Measurements from ENCODE around the gene CYB5R2. TPM values are rescaled to one million over a fixed set of nuclear protein-coding genes. Genes with fewer than 3 reads are reported as not detected.

CYB5R2 gene
- polyA plus RNA-seq, 1 of the 3 experiments (the other 2 are of a cell fraction), result 0.20 TPM

DNA sequence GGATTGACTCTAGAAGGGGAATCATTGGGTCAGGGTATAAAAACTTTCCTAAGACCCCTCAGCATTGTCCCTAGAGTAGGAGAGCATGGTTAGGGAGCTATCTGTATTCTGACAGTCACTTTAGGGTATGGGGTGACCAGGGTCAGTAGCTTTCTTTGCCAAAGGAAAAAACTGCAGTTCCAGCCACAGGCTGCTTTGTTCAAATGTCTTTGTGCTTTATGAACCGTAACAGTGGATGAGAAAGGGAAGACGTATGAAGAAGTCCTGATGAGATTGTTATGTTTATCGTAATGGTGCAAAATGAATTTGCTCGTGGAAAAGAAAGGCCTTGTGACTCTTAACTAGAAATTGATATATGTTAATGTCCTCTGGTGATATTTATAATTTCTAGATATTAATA, 30.0 kb downstream of the CYB5R2 start:
- no peaks in the 10 kb centered on the region for H3K36me3 ChIP-seq (replicated peaks in 1 of 2; ENCODE audit: control insufficient read depth in 1 of 2, insufficient read depth in 2 of 2, low read length in 1 of 2)
- no peaks in the 10 kb centered on the region for H3K9me2 ChIP-seq
- H3K4me2 ChIP-seq, result no peak overlapping the region
- H3K9me3 ChIP-seq, result no peaks in the 10 kb centered on the region
- TF ChIP-seq EP300 (IDR thresholded peaks at IDR 0.05; ENCODE audit: borderline replicate concordance in 1 of 2, low read depth in 1 of 2, low read length in 1 of 2), result no peak
- TF ChIP-seq, protein P1, sequence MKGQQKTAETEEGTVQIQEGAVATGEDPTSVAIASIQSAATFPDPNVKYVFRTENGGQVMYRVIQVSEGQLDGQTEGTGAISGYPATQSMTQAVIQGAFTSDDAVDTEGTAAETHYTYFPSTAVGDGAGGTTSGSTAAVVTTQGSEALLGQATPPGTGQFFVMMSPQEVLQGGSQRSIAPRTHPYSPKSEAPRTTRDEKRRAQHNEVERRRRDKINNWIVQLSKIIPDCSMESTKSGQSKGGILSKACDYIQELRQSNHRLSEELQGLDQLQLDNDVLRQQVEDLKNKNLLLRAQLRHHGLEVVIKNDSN (IDR thresholded peaks at IDR 0.05; ENCODE audit: borderline replicate concordance, low read depth), result no peak
- H4K20me1 ChIP-seq (ENCODE audit: insufficient read depth), result no peaks in the 10 kb centered on the region
- no peak overlapping the region for H3K27ac ChIP-seq (ENCODE audit: low read depth in 2 of 2, low read length in 1 of 2)
- no peaks in the 10 kb centered on the region for H3K27me3 ChIP-seq (ENCODE audit: insufficient read depth)
- H3K4me3 ChIP-seq (ENCODE audit: low read depth in 2 of 2, low read length in 1 of 2), result no peak overlapping the region
- ChIA-PET POLR2A (no interaction called here), CTCF (interaction anchor here (0.6 to 15.9 kb wide), 5 partner anchors 9 to 129 kb away, joined by 3 to 359 read pairs (median 3); partner anchors contain the start of gene PPFIBP2)
- no peaks in the 10 kb centered on the region for H3F3A ChIP-seq (replicated peaks; ENCODE audit: insufficient read depth)
- peaks cover 0 to 1% of the 10 kb centered on the region in 2 experiments; a peak in 1 of 4 replicates for H3K4me1 ChIP-seq (ENCODE audit: control insufficient read depth in 1 of 2, insufficient read depth in 2 of 2, low read depth in 1 of 2, low read length in 1 of 2)
- H2AFZ ChIP-seq (ENCODE audit: low read depth), result no peak overlapping the region
- H3K79me2 ChIP-seq (ENCODE audit: insufficient read depth), result no peaks in the 10 kb centered on the region
- no peak overlapping the region for H3K9ac ChIP-seq
- DNase-seq, result no peak
- 67% methylated on average over 4 of the region's 4 CpGs for WGBS (ENCODE audit: low lambda C conversion rate)

DNA sequence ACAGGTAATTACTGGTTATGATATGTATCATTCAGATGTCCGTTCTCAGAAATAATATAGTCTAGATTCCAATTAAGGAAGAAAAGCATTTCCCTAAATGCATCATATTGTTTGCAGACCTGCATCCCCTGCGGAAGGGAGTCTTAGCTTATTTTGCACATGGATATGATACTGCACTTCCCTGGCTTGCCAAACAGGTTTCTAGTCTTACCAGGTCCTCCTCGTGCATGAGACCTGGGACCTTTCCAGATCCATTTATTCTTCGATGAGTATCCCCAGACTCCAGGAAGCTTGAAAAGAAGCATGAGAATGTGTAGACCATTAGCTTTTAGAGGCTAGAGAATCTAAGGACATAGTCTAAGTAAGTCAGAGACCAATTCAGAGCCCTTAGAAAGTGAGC, 30.6 kb downstream of the CYB5R2 start:
- DNase-seq, result no peak
- H2AFZ ChIP-seq (ENCODE audit: low read depth), result no peak overlapping the region
- no peak overlapping the region for H3K27ac ChIP-seq (ENCODE audit: low read depth in 2 of 2, low read length in 1 of 2)
- H4K20me1 ChIP-seq (ENCODE audit: insufficient read depth), result no peaks in the 10 kb centered on the region
- 48% methylated on average over 4 of the region's 4 CpGs for WGBS (ENCODE audit: low lambda C conversion rate)
- no peaks in the 10 kb centered on the region for H3K27me3 ChIP-seq (ENCODE audit: insufficient read depth)
- H3F3A ChIP-seq (replicated peaks; ENCODE audit: insufficient read depth), result peaks cover 2% of the 10 kb centered on the region
- no peak overlapping the region for H3K9ac ChIP-seq
- no peaks in the 10 kb centered on the region for H3K9me3 ChIP-seq
- H3K4me1 ChIP-seq (ENCODE audit: control insufficient read depth in 1 of 2, insufficient read depth in 2 of 2, low read depth in 1 of 2, low read length in 1 of 2), result no peaks in the 10 kb centered on the region
- TF ChIP-seq CHD2 (IDR thresholded peaks at IDR 0.05; ENCODE audit: low read length, partially characterized antibody), result no peak
- TF ChIP-seq, protein P1 (IDR thresholded peaks at IDR 0.05; ENCODE audit: borderline replicate concordance, low read depth), result no peak
- no peaks in the 10 kb centered on the region for H3K9me2 ChIP-seq
- no peak overlapping the region for H3K4me2 ChIP-seq
- H3K4me3 ChIP-seq (ENCODE audit: low read depth in 2 of 2, low read length in 1 of 2), result no peak overlapping the region
- ChIA-PET POLR2A (no interaction called here), CTCF (interaction anchor here (0.8 to 15.9 kb wide), 4 partner anchors 10 to 129 kb away, joined by 3 to 359 read pairs (median 7); partner anchors contain the start of gene PPFIBP2)
- no peaks in the 10 kb centered on the region for H3K79me2 ChIP-seq (ENCODE audit: insufficient read depth)
- no peaks in the 10 kb centered on the region for H3K36me3 ChIP-seq (replicated peaks in 1 of 2; ENCODE audit: control insufficient read depth in 1 of 2, insufficient read depth in 2 of 2, low read length in 1 of 2)

DNA sequence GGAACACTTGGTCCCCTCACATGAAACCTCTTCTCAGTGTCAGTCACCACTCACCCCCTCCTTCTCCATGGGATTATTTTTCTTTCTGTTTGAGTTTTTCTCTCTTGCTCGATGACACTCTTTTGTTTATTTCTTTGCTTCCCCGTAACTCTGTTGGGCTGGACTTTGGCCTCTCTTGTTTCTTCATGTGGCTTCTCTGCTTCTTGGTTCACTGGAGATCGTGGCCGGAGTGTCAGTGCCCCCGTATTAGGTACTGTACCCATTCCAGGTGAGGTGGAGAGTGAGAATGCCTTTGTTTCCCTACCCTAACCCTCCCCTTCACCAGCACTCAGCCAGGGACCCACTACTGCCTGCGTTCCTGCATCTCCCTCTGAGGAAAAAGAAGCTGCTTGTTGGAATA, 32.5 kb downstream of the CYB5R2 start:
- H3K4me3 ChIP-seq (ENCODE audit: low read depth in 2 of 2, low read length in 1 of 2), result no peak overlapping the region
- no peaks in the 10 kb centered on the region for H4K20me1 ChIP-seq (ENCODE audit: insufficient read depth)
- H3K9me2 ChIP-seq, result no peaks in the 10 kb centered on the region
- H3K4me1 ChIP-seq (ENCODE audit: control insufficient read depth in 1 of 2, insufficient read depth in 2 of 2, low read depth in 1 of 2, low read length in 1 of 2), result no peaks in the 10 kb centered on the region
- peaks cover 8% of the 10 kb centered on the region for H3F3A ChIP-seq (replicated peaks; ENCODE audit: insufficient read depth)
- H3K36me3 ChIP-seq (replicated peaks in 1 of 2; ENCODE audit: control insufficient read depth in 1 of 2, insufficient read depth in 2 of 2, low read length in 1 of 2), result no peaks in the 10 kb centered on the region
- H3K27me3 ChIP-seq (ENCODE audit: insufficient read depth), result no peaks in the 10 kb centered on the region
- POLR2A ChIA-PET, result interaction anchor here (0.8 kb wide), 1 partner anchor 47 kb away, joined by 3 read pairs; no protein-coding TSS in a partner anchor
- H3K9ac ChIP-seq, result no peak overlapping the region
- 49% methylated on average over 6 of the region's 6 CpGs for WGBS (ENCODE audit: low lambda C conversion rate)
- H3K4me2 ChIP-seq, result no peak overlapping the region
- H3K27ac ChIP-seq (ENCODE audit: low read depth in 2 of 2, low read length in 1 of 2), result no peak overlapping the region
- no peak for DNase-seq
- H3K9me3 ChIP-seq, result no peaks in the 10 kb centered on the region
- CTCF ChIA-PET, result interaction anchor here (1.6 kb wide), 1 partner anchor 69 kb away, joined by 7 read pairs; no protein-coding TSS in a partner anchor
- H3K79me2 ChIP-seq (ENCODE audit: insufficient read depth), result no peaks in the 10 kb centered on the region
- H2AFZ ChIP-seq (ENCODE audit: low read depth), result no peak overlapping the region
- TF ChIP-seq JUND (IDR thresholded peaks at IDR 0.05) (no peak), ELF1 (IDR thresholded peaks at IDR 0.05) (no peak), YY1 (IDR thresholded peaks at IDR 0.05; ENCODE audit: low read depth) (no peak), TCF12 (IDR thresholded peaks at IDR 0.05) (no peak), TAF1 (IDR thresholded peaks at IDR 0.05; ENCODE audit: borderline replicate concordance, low read depth, low read length) (no peak)
- TF ChIP-seq, protein P2, sequence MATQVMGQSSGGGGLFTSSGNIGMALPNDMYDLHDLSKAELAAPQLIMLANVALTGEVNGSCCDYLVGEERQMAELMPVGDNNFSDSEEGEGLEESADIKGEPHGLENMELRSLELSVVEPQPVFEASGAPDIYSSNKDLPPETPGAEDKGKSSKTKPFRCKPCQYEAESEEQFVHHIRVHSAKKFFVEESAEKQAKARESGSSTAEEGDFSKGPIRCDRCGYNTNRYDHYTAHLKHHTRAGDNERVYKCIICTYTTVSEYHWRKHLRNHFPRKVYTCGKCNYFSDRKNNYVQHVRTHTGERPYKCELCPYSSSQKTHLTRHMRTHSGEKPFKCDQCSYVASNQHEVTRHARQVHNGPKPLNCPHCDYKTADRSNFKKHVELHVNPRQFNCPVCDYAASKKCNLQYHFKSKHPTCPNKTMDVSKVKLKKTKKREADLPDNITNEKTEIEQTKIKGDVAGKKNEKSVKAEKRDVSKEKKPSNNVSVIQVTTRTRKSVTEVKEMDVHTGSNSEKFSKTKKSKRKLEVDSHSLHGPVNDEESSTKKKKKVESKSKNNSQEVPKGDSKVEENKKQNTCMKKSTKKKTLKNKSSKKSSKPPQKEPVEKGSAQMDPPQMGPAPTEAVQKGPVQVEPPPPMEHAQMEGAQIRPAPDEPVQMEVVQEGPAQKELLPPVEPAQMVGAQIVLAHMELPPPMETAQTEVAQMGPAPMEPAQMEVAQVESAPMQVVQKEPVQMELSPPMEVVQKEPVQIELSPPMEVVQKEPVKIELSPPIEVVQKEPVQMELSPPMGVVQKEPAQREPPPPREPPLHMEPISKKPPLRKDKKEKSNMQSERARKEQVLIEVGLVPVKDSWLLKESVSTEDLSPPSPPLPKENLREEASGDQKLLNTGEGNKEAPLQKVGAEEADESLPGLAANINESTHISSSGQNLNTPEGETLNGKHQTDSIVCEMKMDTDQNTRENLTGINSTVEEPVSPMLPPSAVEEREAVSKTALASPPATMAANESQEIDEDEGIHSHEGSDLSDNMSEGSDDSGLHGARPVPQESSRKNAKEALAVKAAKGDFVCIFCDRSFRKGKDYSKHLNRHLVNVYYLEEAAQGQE (IDR thresholded peaks at IDR 0.05; ENCODE audit: low read depth, low read length), result no peak

Data from SK-N-SH (cell line).